Activated naive CD4-positive, alpha-beta T cell treated with anti-CD3 and anti-CD28 coated beads, Interleukin-2, amount 50 U/mL, for 24 hours (primary cell): ENCODE measurements around the gene VSIG10L.
A peak's percentile ranks its signal among the peaks of the same experiment; 100 is the strongest.

ENCODE experiments used
- H3K27ac Mint-ChIP-seq: one replicate; pipeline ENCODE4 v1.8.0; 2021; ENCODE audit warnings: mild to moderate bottlenecking, mixed read lengths
- H3K27me3 Mint-ChIP-seq: one replicate; pipeline ENCODE4 v1.8.0; 2021; ENCODE audit warnings: mixed read lengths
- H3K36me3 Mint-ChIP-seq: one replicate; pipeline ENCODE4 v1.8.0; 2021; ENCODE audit warnings: mixed read lengths
- H3K4me1 Mint-ChIP-seq: one replicate; pipeline ENCODE4 v1.8.0; 2021; ENCODE audit warnings: mixed read lengths
- H3K4me3 Mint-ChIP-seq: one replicate; pipeline ENCODE4 v1.8.0; 2021; ENCODE audit warnings: mild to moderate bottlenecking, mixed read lengths
- H3K9me3 Mint-ChIP-seq: one replicate; pipeline ENCODE4 v1.8.0; 2021; ENCODE audit warnings: mixed read lengths

VSIG10L gene

GRCh38 chr19:51368366-51369282 lies 26.7 kb upstream of the VSIG10L start, which contains the start of gene CLDND2:
Gene CLDND2, minus strand, starts transcription at chr19:51369003. Its CDS starts 426 bp downstream, at chr19:51368577.
- peaks cover 74% of the 10 kb centered on the region for H3K4me1 Mint-ChIP-seq
- peak within 1 kb of the TSS; percentile 100 for H3K4me3 Mint-ChIP-seq
- H3K9me3 Mint-ChIP-seq = no peaks in the 10 kb centered on the region
- H3K27me3 Mint-ChIP-seq = no peaks in the 10 kb centered on the region
- H3K36me3 Mint-ChIP-seq = no peaks in the 10 kb centered on the region
- peak within 1 kb of the TSS; percentile 91 for H3K27ac Mint-ChIP-seq

GRCh38 chr19:51367565-51368365 lies 25.8 kb upstream of the VSIG10L start:
- H3K9me3 Mint-ChIP-seq = no peaks in the 10 kb centered on the region
- peak overlapping the region; percentile 91 for H3K27ac Mint-ChIP-seq
- H3K27me3 Mint-ChIP-seq = no peaks in the 10 kb centered on the region
- peaks cover 72% of the 10 kb centered on the region for H3K4me1 Mint-ChIP-seq
- H3K4me3 Mint-ChIP-seq = peak overlapping the region; percentile 100
- H3K36me3 Mint-ChIP-seq = no peaks in the 10 kb centered on the region

- H3K27me3 Mint-ChIP-seq = no peaks in the 10 kb centered on the region
- H3K4me1 Mint-ChIP-seq = peaks cover 72% of the 10 kb centered on the region
- peak overlapping the region; percentile 91 for H3K27ac Mint-ChIP-seq
- H3K4me3 Mint-ChIP-seq = peak overlapping the region; percentile 100
- no peaks in the 10 kb centered on the region for H3K9me3 Mint-ChIP-seq
- H3K36me3 Mint-ChIP-seq = no peaks in the 10 kb centered on the region
Measured at GRCh38 chr19:51367255-51367564, 25.3 kb upstream of the VSIG10L start.

- Mint-ChIP-seq H3K4me1 (peaks cover 70% of the 10 kb centered on the region), H3K4me3 (peak overlapping the region; percentile 100), H3K27me3 (no peaks in the 10 kb centered on the region), H3K36me3 (no peaks in the 10 kb centered on the region), H3K9me3 (no peaks in the 10 kb centered on the region), H3K27ac (peak overlapping the region; percentile 91)
Measured at GRCh38 chr19:51366389-51367254, 24.7 kb upstream of the VSIG10L start.

DNA sequence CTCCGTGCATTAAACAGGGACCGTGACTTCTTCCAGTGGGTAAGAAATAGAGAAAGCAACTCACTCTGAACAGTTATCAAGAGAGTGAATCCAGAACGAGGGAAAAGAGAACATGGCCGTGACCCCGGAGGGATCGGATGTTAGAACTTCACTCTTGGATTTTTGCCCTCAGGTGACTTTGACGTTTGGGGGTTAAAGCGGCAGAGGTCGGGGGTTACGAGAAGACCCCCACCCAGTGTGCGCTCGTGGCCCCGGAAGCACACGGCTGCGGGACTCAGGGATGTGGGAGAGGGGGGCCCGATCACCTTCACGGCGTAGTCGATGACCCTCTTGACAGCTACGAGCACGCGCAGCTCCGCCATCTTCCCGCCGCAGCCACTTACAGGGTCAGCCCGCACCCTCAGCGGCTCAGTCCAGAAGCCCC lies 24.0 kb upstream of the VSIG10L start, which contains the start of gene ETFB:
TSS of gene ETFB (minus strand) at position 424 of the 424 bp plus-strand sequence. CDS start at position 362, 62 bp downstream.
- no peaks in the 10 kb centered on the region for H3K9me3 Mint-ChIP-seq
- peak within 1 kb of the TSS; percentile 100 for H3K4me3 Mint-ChIP-seq
- H3K36me3 Mint-ChIP-seq = no peaks in the 10 kb centered on the region
- H3K27me3 Mint-ChIP-seq = no peaks in the 10 kb centered on the region
- peak within 1 kb of the TSS; percentile 97 for H3K27ac Mint-ChIP-seq
- peaks cover 64% of the 10 kb centered on the region for H3K4me1 Mint-ChIP-seq

- H3K36me3 Mint-ChIP-seq = no peaks in the 10 kb centered on the region
- H3K9me3 Mint-ChIP-seq = no peaks in the 10 kb centered on the region
- H3K27me3 Mint-ChIP-seq = no peaks in the 10 kb centered on the region
- peak overlapping the region; percentile 97 for H3K27ac Mint-ChIP-seq
- peak overlapping the region; percentile 100 for H3K4me3 Mint-ChIP-seq
- peaks cover 58% of the 10 kb centered on the region for H3K4me1 Mint-ChIP-seq
Measured at GRCh38 chr19:51365211-51365964, 23.4 kb upstream of the VSIG10L start.

DNA sequence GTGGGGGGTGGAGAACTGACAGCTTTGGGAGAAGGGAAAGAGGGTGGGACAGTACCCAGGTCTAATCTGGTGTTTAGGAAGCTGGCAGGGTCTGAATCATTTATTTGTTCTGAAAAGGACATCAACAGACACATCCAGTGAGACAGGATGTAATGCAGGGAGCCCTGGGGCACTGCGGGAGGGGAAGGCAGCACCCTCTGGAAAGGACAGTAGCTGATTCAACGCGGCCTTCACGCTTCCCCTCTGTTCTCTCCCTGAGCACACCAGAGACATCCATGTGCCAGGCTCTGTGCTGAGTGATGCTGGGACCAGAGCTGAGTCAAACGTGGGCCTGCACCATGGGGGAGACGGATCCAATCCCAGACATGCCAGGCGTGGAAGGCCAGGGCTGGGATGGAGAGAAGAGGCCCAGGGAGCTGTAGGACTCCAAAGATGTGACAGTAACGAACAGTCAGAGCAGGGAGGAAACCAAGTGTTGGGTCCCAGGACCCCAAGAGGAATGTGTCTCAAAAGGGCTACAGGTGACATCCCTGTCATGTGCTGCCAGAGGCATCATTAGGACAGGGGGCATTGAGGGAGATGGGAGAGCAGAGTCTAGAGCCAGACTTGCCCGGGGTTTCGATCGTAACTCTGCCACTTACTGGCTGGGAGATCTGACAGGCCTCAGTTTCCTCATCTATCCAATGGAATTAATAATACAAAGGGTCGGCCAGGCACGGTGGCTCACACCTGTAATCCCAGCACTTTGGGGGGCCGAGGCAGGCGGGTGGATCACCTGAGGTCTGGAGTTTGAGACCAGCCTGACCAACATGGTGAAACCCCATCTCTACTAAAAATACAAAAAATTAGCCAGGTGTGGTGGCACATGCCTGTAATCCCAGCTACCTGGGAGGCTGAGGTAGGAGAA lies 22.5 kb upstream of the VSIG10L start:
- no peaks in the 10 kb centered on the region for H3K27me3 Mint-ChIP-seq
- no peaks in the 10 kb centered on the region for H3K9me3 Mint-ChIP-seq
- no peaks in the 10 kb centered on the region for H3K36me3 Mint-ChIP-seq
- H3K4me3 Mint-ChIP-seq = peak overlapping the region; percentile 52
- peaks cover 56% of the 10 kb centered on the region for H3K4me1 Mint-ChIP-seq
- H3K27ac Mint-ChIP-seq = peak overlapping the region; percentile 82

- Mint-ChIP-seq H3K36me3 (no peaks in the 10 kb centered on the region), H3K9me3 (no peaks in the 10 kb centered on the region), H3K27me3 (no peaks in the 10 kb centered on the region), H3K4me3 (no peak overlapping the region), H3K27ac (no peak overlapping the region), H3K4me1 (peaks cover 48% of the 10 kb centered on the region)
Measured at GRCh38 chr19:51361239-51361638, 19.3 kb upstream of the VSIG10L start.

- Mint-ChIP-seq H3K4me3 (no peak overlapping the region), H3K27ac (no peak overlapping the region), H3K27me3 (no peaks in the 10 kb centered on the region), H3K9me3 (no peaks in the 10 kb centered on the region), H3K36me3 (no peaks in the 10 kb centered on the region), H3K4me1 (peaks cover 48% of the 10 kb centered on the region)
Measured at GRCh38 chr19:51359294-51359693, 17.4 kb upstream of the VSIG10L start.

GRCh38 chr19:51357952-51358351 lies 16.0 kb upstream of the VSIG10L start:
- Mint-ChIP-seq H3K9me3 (no peaks in the 10 kb centered on the region), H3K27me3 (no peaks in the 10 kb centered on the region), H3K36me3 (no peaks in the 10 kb centered on the region), H3K4me1 (peaks cover 39% of the 10 kb centered on the region), H3K4me3 (no peak overlapping the region), H3K27ac (no peak overlapping the region)

DNA sequence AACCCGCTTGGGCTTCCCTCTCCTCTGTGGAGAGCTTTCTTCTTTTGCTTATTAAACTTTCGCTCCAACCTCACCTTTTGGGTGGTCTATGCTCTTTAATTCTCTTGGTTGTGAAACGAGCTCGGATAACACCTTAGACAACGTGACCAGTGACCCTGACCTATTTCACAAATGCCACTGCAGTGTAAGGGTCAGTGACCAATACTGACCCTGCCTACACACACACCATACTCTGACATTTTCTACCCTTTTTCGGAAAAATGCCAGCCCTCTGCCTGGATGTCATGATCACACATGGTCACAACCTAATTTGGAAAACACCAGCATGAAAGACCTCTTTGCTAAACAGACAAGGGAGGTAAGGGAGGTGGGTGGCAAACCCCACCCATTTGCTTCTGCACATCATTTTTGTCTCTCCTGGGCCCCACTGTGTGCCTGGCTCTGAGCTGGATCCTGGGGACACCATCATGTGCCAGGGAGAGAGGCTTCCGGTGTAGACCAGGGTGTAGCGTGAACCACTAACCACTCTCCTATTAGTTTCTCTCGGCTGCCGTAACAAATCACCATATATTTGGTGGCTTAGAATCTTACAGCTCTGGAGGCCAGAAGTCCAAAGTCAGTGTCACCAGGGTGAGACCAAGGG lies 14.3 kb upstream of the VSIG10L start:
- no peak overlapping the region for H3K27ac Mint-ChIP-seq
- H3K4me1 Mint-ChIP-seq = peaks cover 28% of the 10 kb centered on the region
- H3K36me3 Mint-ChIP-seq = peaks cover 7% of the 10 kb centered on the region
- H3K4me3 Mint-ChIP-seq = no peak overlapping the region
- no peaks in the 10 kb centered on the region for H3K27me3 Mint-ChIP-seq
- no peaks in the 10 kb centered on the region for H3K9me3 Mint-ChIP-seq

DNA sequence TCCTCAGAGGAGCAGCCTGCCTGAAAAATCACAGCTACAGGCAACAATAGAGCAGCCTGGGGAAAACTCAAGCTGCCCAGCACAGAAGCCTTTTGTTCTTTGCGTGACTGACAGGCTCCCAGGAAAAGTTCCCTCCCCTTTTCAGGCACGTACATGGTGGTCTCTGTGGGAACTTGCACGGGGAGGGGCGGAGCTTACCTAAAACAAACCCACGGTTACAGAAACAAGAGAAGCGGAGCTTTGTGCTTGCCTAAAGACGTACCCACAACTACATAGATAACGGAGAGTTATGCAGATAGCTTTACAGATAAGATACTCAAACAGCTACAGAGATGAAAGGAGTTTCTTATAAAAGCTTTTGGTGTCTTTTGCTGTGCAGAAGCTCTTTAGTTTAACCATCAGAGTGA lies 12.8 kb upstream of the VSIG10L start:
- Mint-ChIP-seq H3K4me3 (peak overlapping the region; percentile 1), H3K36me3 (peaks cover 7% of the 10 kb centered on the region), H3K27ac (peak overlapping the region; percentile 12), H3K4me1 (peaks cover 28% of the 10 kb centered on the region), H3K27me3 (no peaks in the 10 kb centered on the region), H3K9me3 (no peaks in the 10 kb centered on the region)

DNA sequence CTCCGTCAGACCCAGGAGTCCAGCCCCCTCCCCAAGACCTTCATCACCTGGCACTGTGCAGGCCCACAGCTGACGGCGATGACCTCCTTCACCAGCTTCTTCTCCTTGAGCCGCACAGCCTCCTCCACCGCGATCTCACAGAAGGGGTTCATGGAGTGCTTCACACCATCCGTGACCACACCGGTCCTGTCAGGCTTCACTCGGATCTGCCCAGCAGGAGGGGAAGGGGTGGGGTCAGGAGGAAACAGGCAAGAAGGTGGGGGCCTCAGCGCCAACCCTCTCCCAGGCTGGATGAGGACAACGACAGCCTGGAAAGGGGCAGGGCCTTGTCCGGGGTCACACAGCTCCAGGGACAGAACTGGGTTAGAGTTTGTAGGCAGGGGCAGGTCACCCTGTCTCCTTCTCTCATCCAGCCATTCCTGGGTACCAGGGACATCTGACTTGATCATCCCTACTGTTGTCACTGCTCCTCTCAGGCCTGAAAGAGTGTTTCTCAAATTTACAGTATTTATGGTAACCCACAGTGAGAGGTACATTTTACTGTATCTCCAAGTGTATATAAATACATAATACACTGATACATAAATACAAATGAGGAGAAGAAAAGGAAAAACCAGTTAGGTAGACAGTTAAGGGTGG lies 12.3 kb upstream of the VSIG10L start:
- no peaks in the 10 kb centered on the region for H3K9me3 Mint-ChIP-seq
- H3K4me3 Mint-ChIP-seq = no peak overlapping the region
- peaks cover 7% of the 10 kb centered on the region for H3K36me3 Mint-ChIP-seq
- H3K27me3 Mint-ChIP-seq = no peaks in the 10 kb centered on the region
- H3K4me1 Mint-ChIP-seq = peaks cover 24% of the 10 kb centered on the region
- H3K27ac Mint-ChIP-seq = peak overlapping the region; percentile 68
